ENCODE data around the gene RMND5B. TPM values are rescaled to one million over a fixed set of nuclear protein-coding genes. Genes with fewer than 3 reads are reported as not detected.

RMND5B gene
- polyA plus RNA-seq, 1 of the 3 experiments (the other 2 are of a cell fraction): 42.8 TPM

DNA sequence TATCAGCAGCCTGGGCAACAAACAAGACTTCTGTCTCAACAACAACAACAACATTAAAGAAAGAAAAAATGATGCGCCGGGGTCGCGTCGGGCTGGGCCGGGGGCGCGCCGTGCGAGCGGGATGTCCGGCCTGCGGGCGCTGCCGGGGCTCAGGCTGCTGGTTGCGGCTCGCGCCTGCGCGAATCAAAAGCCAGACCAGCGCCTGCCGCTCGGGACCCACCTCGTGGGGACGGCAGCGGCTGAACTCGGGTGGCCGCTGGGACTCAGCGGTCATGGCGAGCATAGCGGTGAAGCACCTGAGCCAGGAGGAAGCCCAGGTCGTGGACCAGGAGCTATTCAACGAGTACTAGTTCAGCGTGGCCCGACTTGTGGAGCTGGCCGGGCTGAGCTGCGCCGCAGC is 34.8 kb downstream of the RMND5B start:
- Histone ChIP-seq H3K4me3 (ENCODE audit: low read depth in 2 of 2, low read length in 1 of 2) (no peak overlapping the region), H3K9ac (no peak overlapping the region), H3K4me2 (no peak overlapping the region), H3K4me1 (ENCODE audit: control insufficient read depth in 1 of 2, insufficient read depth in 2 of 2, low read depth in 1 of 2, low read length in 1 of 2) (peaks cover 0 to 8% of the 10 kb centered on the region in 2 experiments; a peak in 1 of 4 replicates), H3K27me3 (ENCODE audit: insufficient read depth) (no peaks in the 10 kb centered on the region), H3K27ac (ENCODE audit: low read depth in 2 of 2, low read length in 1 of 2) (no peak overlapping the region), H4K20me1 (ENCODE audit: insufficient read depth) (no peaks in the 10 kb centered on the region), H3K9me3 (no peaks in the 10 kb centered on the region), H3K79me2 (ENCODE audit: insufficient read depth) (no peaks in the 10 kb centered on the region), H3F3A (replicated peaks; ENCODE audit: insufficient read depth) (no peaks in the 10 kb centered on the region), H3K9me2 (no peaks in the 10 kb centered on the region), H2AFZ (ENCODE audit: low read depth) (no peak overlapping the region), H3K36me3 (replicated peaks in 1 of 2; ENCODE audit: control insufficient read depth in 1 of 2, insufficient read depth in 2 of 2, low read length in 1 of 2) (no peaks in the 10 kb centered on the region)
- DNase-seq: no peak
- TF ChIP-seq TEAD4 (IDR thresholded peaks at IDR 0.05; ENCODE audit: borderline replicate concordance, insufficient read depth) (no peak), ELF1 (IDR thresholded peaks at IDR 0.05) (no peak), FOXM1 (IDR thresholded peaks at IDR 0.05; ENCODE audit: low read depth) (no peak), FOXJ3 (CRISPR knock-in tag; IDR thresholded peaks at IDR 0.05) (no peak), RXRA (IDR thresholded peaks at IDR 0.05; ENCODE audit: borderline replicate concordance, low read depth) (no peak), RCOR1 (IDR thresholded peaks at IDR 0.05; ENCODE audit: low read length) (no peak), TCF12 (IDR thresholded peaks at IDR 0.05) (no peak), RFX5 (IDR thresholded peaks at IDR 0.05; ENCODE audit: low read length) (no peak), SMC3 (IDR thresholded peaks at IDR 0.05; ENCODE audit: low read depth, low read length) (no peak), CHD2 (IDR thresholded peaks at IDR 0.05; ENCODE audit: low read length, partially characterized antibody) (no peak), NRF1 (IDR thresholded peaks at IDR 0.05; ENCODE audit: low read depth, low read length) (no peak), FOSL2 (IDR thresholded peaks at IDR 0.05; ENCODE audit: borderline replicate concordance, low read depth) (no peak), POLR2AphosphoS5 (IDR thresholded peaks at IDR 0.05; ENCODE audit: low read depth, low read length) (no peak)
- TF ChIP-seq, protein P1, sequence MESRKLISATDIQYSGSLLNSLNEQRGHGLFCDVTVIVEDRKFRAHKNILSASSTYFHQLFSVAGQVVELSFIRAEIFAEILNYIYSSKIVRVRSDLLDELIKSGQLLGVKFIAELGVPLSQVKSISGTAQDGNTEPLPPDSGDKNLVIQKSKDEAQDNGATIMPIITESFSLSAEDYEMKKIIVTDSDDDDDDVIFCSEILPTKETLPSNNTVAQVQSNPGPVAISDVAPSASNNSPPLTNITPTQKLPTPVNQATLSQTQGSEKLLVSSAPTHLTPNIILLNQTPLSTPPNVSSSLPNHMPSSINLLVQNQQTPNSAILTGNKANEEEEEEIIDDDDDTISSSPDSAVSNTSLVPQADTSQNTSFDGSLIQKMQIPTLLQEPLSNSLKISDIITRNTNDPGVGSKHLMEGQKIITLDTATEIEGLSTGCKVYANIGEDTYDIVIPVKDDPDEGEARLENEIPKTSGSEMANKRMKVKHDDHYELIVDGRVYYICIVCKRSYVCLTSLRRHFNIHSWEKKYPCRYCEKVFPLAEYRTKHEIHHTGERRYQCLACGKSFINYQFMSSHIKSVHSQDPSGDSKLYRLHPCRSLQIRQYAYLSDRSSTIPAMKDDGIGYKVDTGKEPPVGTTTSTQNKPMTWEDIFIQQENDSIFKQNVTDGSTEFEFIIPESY (IDR thresholded peaks at IDR 0.05; ENCODE audit: borderline replicate concordance, low read depth): no peak
- TF ChIP-seq, protein P2, sequence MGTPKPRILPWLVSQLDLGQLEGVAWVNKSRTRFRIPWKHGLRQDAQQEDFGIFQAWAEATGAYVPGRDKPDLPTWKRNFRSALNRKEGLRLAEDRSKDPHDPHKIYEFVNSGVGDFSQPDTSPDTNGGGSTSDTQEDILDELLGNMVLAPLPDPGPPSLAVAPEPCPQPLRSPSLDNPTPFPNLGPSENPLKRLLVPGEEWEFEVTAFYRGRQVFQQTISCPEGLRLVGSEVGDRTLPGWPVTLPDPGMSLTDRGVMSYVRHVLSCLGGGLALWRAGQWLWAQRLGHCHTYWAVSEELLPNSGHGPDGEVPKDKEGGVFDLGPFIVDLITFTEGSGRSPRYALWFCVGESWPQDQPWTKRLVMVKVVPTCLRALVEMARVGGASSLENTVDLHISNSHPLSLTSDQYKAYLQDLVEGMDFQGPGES (IDR thresholded peaks at IDR 0.05; ENCODE audit: low read depth, low read length): no peak
- TF ChIP-seq, protein P3, sequence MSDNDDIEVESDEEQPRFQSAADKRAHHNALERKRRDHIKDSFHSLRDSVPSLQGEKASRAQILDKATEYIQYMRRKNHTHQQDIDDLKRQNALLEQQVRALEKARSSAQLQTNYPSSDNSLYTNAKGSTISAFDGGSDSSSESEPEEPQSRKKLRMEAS (IDR thresholded peaks at IDR 0.05; ENCODE audit: low read depth): no peak
- ChIA-PET CTCF (interaction anchor here (1.1 to 1.5 kb wide), 3 partner anchors 45 to 90 kb away, joined by 3 to 11 read pairs (median 4); no protein-coding TSS in a partner anchor), POLR2A (no interaction called here)
- 87% methylated on average over 28 of the region's 38 CpGs for WGBS (ENCODE audit: low lambda C conversion rate)

DNA sequence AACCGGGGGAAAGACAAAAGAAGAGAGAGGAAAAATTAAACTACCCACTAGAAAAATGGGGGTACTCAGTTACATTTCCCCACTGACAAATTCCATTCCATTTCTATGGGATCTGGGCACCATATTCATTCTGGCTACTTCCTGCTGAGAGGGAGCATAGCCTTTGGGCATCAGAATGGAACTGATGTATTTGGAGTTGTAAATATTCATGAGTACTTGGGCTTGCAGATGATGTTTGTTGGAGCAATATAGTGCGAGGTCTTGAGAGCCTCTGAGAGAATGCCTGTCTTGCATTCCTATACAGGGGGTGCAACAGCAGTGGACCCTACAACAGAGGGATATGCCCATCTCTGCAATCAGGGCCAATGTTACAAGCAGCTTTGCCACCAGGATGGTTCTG is 39.6 kb downstream of the RMND5B start:
- Histone ChIP-seq H4K20me1 (ENCODE audit: insufficient read depth) (no peaks in the 10 kb centered on the region), H3K9me3 (no peaks in the 10 kb centered on the region), H3K36me3 (replicated peaks in 1 of 2; ENCODE audit: control insufficient read depth in 1 of 2, insufficient read depth in 2 of 2, low read length in 1 of 2) (no peaks in the 10 kb centered on the region), H3K27me3 (ENCODE audit: insufficient read depth) (no peaks in the 10 kb centered on the region), H3K9ac (no peak overlapping the region), H3K4me1 (ENCODE audit: control insufficient read depth in 1 of 2, insufficient read depth in 2 of 2, low read depth in 1 of 2, low read length in 1 of 2) (no peaks in the 10 kb centered on the region), H3K9me2 (no peaks in the 10 kb centered on the region), H3F3A (replicated peaks; ENCODE audit: insufficient read depth) (no peaks in the 10 kb centered on the region), H3K4me3 (ENCODE audit: low read depth in 2 of 2, low read length in 1 of 2) (no peak overlapping the region), H2AFZ (ENCODE audit: low read depth) (no peak overlapping the region), H3K27ac (ENCODE audit: low read depth in 2 of 2, low read length in 1 of 2) (no peak overlapping the region), H3K79me2 (ENCODE audit: insufficient read depth) (no peaks in the 10 kb centered on the region), H3K4me2 (no peak overlapping the region)
- ChIA-PET POLR2A (no interaction called here), CTCF (interaction anchor here (1.1 kb wide), 1 partner anchor 95 kb away, joined by 4 read pairs; no protein-coding TSS in a partner anchor)
- DNase-seq: no peak
- no peak for TF ChIP-seq TCF12 (IDR thresholded peaks at IDR 0.05)
- TF ChIP-seq ELF1 (IDR thresholded peaks at IDR 0.05): no peak
- TF ChIP-seq RCOR1 (IDR thresholded peaks at IDR 0.05; ENCODE audit: low read length): no peak
- TF ChIP-seq SIN3A (IDR thresholded peaks at IDR 0.05; ENCODE audit: borderline replicate concordance, low read depth, low read length): no peak
- TF ChIP-seq NFIC (IDR thresholded peaks at IDR 0.05; ENCODE audit: borderline replicate concordance): no peak
- 61% methylated on average over 2 of the region's 2 CpGs for WGBS (ENCODE audit: low lambda C conversion rate)
